Measurements from ENCODE around the gene FOSL2.
"Not testable (repeated sequence)": the region's sequence is repeated elsewhere in the genome, so short reads cannot be mapped to it uniquely, and the experiment has no call there.

Gene FOSL2

GRCh38 chr2:28357055-28357454 lies 35.6 kb upstream of the FOSL2 start:
- no peak for DNase-seq (ENCODE audit: low read depth in 2 of 2)

- DNase-seq (ENCODE audit: low read depth in 2 of 2) = no peak
These were observed 34.5 kb upstream of the FOSL2 start for GRCh38 chr2:28357948-28358667.

GRCh38 chr2:28358668-28359201 lies 33.9 kb upstream of the FOSL2 start:
- DNase-seq (ENCODE audit: low read depth in 2 of 2) = no peak

- DNase-seq (ENCODE audit: low read depth in 2 of 2) = peak; percentile 25 to 32
These were observed 33.2 kb upstream of the FOSL2 start for GRCh38 chr2:28359222-28360057.

- DNase-seq (ENCODE audit: low read depth in 2 of 2) = no peak
These were observed 32.5 kb upstream of the FOSL2 start for GRCh38 chr2:28360058-28360717.

- DNase-seq (ENCODE audit: low read depth in 2 of 2) = no peak
These were observed 31.9 kb upstream of the FOSL2 start for GRCh38 chr2:28360718-28361293.

- no peak for DNase-seq (ENCODE audit: low read depth in 2 of 2)
These were observed 30.5 kb upstream of the FOSL2 start for GRCh38 chr2:28361991-28362710.

GRCh38 chr2:28362991-28363521 lies 29.6 kb upstream of the FOSL2 start:
- DNase-seq (ENCODE audit: low read depth in 2 of 2) = no peak

- no peak for DNase-seq (ENCODE audit: low read depth in 2 of 2)
These were observed 28.9 kb upstream of the FOSL2 start for GRCh38 chr2:28363686-28364280.

GRCh38 chr2:28364610-28365009 lies 28.0 kb upstream of the FOSL2 start:
- DNase-seq (ENCODE audit: low read depth in 2 of 2) = no peak

GRCh38 chr2:28365158-28365557 lies 27.5 kb upstream of the FOSL2 start:
- no peak for DNase-seq (ENCODE audit: low read depth in 2 of 2)

- no peak for DNase-seq (ENCODE audit: low read depth in 2 of 2)
These were observed 26.5 kb upstream of the FOSL2 start for GRCh38 chr2:28366149-28366495.

GRCh38 chr2:28366496-28367282 lies 26.0 kb upstream of the FOSL2 start:
- peak in 1 of 2 donors; percentile 15 for DNase-seq (ENCODE audit: low read depth in 2 of 2)

GRCh38 chr2:28367667-28368356 lies 24.8 kb upstream of the FOSL2 start:
- DNase-seq (ENCODE audit: low read depth in 2 of 2) = no peak

GRCh38 chr2:28368357-28368798 lies 24.3 kb upstream of the FOSL2 start:
- no peak for DNase-seq (ENCODE audit: low read depth in 2 of 2)

GRCh38 chr2:28369358-28369757 lies 23.3 kb upstream of the FOSL2 start:
- no peak for DNase-seq (ENCODE audit: low read depth in 2 of 2)

GRCh38 chr2:28370354-28370753 lies 22.3 kb upstream of the FOSL2 start:
- DNase-seq (ENCODE audit: low read depth in 2 of 2) = no peak

- not testable (repeated sequence) for DNase-seq (ENCODE audit: low read depth in 2 of 2)
These were observed 20.9 kb upstream of the FOSL2 start for GRCh38 chr2:28371728-28372127.

- no peak for DNase-seq (ENCODE audit: low read depth in 2 of 2)
These were observed 18.8 kb upstream of the FOSL2 start for GRCh38 chr2:28373854-28374253.
